ENCODE measurements around the gene PARS2. TPM values are rescaled to one million over a fixed set of nuclear protein-coding genes. Genes with fewer than 3 reads are reported as not detected.

The PARS2 gene
- total and polyA plus RNA-seq, 2 of the 4 experiments (the other 2 are of a cell fraction): 3.4 to 6.3 TPM

DNA sequence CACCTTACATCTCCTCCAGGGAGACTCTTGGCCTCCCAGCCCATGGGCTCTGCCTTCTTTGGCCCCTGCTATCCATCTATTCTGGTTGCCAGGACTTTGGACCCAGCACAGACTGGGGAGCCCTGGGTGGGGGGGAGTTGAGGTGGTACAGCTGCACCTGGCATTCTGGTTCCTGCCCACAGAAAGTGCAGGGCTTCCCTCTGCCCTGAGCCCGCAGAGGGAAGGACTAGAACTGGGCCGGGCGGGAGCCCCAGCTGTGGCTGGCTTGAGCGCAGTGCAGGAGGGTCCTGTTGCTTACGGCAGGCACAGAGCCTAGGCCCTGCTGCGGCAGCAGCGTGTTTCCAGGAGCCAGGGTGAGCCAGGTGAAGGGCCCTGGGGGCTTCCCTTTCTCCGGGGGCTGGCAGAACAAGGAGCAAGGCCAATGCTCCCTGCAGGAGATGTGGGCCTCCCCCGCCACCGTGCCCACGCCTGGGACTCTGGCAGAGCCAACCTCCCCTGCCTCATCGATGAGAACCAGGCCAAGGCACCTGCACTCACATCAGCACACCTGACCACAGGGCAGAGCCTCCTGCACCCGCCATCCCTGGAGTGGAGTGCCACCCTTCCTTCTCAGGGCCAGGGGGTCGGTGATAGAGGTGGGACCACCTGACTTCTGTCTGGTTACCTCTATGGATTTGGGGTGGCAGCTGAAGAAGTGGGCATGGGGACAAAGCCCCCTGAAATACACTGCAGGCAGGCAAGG, 16.1 kb downstream of the PARS2 start:
- Histone ChIP-seq H3K4ac (ENCODE audit: low read depth, low read length) (no peak overlapping the region), H3K9me1 (ENCODE audit: insufficient read depth, low read length) (no peaks in the 10 kb centered on the region), H4K8ac (ENCODE audit: low read depth in 2 of 2, low read length in 2 of 2) (no peak overlapping the region), H3K23ac (ENCODE audit: low read depth, low read length) (no peak overlapping the region), H2BK20ac (ENCODE audit: low read depth, low read length) (no peak overlapping the region), H3K14ac (replicated peaks; ENCODE audit: low read depth, low read length) (no peak overlapping the region), H3K4me2 (ENCODE audit: low read depth, low read length) (no peak overlapping the region), H2BK5ac (ENCODE audit: low read depth, low read length, poor library complexity, severe bottlenecking) (no peak overlapping the region), H3K9me3 (ENCODE audit: control insufficient read depth, insufficient read depth, low read length) (no peaks in the 10 kb centered on the region), H2AFZ (replicated peaks; ENCODE audit: low read length, poor library complexity) (no peak overlapping the region), H4K20me1 (ENCODE audit: insufficient read depth, low read length) (no peaks in the 10 kb centered on the region), H3K4me1 (ENCODE audit: control insufficient read depth, insufficient read depth, low read length) (no peaks in the 10 kb centered on the region), H3K36me3 (ENCODE audit: control insufficient read depth, insufficient read depth, low read length) (peaks cover 2% of the 10 kb centered on the region; the same call in 1 of the 2 replicates), H2AK9ac (replicated peaks; ENCODE audit: low read depth, low read length, poor library complexity) (no peak overlapping the region), H3K4me3 (ENCODE audit: insufficient read depth, low read depth, low read length) (no peak overlapping the region), H2AK5ac (ENCODE audit: low read depth, low read length) (no peak overlapping the region), H3K56ac (ENCODE audit: extremely low read depth, insufficient read depth, low read length) (no peak overlapping the region), H3K79me1 (ENCODE audit: low read depth in 1 of 2, low read length in 2 of 2) (0 out of 4 replicates have a peak, but pooled peaks cover 0 to 3% of the 10 kb centered on the region in 2 experiments), H4K91ac (ENCODE audit: insufficient read depth, low read depth, low read length) (no peak overlapping the region), H3K18ac (ENCODE audit: low read depth, low read length) (no peak overlapping the region), H2BK15ac (ENCODE audit: low read depth, low read length) (no peak overlapping the region), H2BK120ac (ENCODE audit: low read depth, low read length) (no peak overlapping the region), H3K9ac (ENCODE audit: low read depth, low read length) (no peak overlapping the region), H3K27me3 (ENCODE audit: control insufficient read depth, insufficient read depth, low read length) (peaks cover 5% of the 10 kb centered on the region; the same call in 1 of the 2 replicates), H4K5ac (ENCODE audit: low read depth, low read length) (no peak overlapping the region), H3K27ac (ENCODE audit: insufficient read depth, low read length) (no peak overlapping the region)
- no peak for DNase-seq
- ChIA-PET POLR2A (ENCODE audit: unreplicated experiment) (no interaction called here), CTCF (no interaction called here)
- no peak for TF ChIP-seq MXI1 (IDR thresholded peaks at IDR 0.05; ENCODE audit: borderline replicate concordance, low read depth, low read length)
- no peak for TF ChIP-seq MAZ (IDR thresholded peaks at IDR 0.05; ENCODE audit: borderline replicate concordance, low read depth, low read length)
- TF ChIP-seq NFE2L2 (IDR thresholded peaks at IDR 0.05; ENCODE audit: low read depth, low read length): no peak
- TF ChIP-seq, protein P1, sequence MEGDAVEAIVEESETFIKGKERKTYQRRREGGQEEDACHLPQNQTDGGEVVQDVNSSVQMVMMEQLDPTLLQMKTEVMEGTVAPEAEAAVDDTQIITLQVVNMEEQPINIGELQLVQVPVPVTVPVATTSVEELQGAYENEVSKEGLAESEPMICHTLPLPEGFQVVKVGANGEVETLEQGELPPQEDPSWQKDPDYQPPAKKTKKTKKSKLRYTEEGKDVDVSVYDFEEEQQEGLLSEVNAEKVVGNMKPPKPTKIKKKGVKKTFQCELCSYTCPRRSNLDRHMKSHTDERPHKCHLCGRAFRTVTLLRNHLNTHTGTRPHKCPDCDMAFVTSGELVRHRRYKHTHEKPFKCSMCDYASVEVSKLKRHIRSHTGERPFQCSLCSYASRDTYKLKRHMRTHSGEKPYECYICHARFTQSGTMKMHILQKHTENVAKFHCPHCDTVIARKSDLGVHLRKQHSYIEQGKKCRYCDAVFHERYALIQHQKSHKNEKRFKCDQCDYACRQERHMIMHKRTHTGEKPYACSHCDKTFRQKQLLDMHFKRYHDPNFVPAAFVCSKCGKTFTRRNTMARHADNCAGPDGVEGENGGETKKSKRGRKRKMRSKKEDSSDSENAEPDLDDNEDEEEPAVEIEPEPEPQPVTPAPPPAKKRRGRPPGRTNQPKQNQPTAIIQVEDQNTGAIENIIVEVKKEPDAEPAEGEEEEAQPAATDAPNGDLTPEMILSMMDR (conservative IDR thresholded peaks at IDR 0.05; ENCODE audit: low read depth, low read length): no peak
- TF ChIP-seq, protein P2, sequence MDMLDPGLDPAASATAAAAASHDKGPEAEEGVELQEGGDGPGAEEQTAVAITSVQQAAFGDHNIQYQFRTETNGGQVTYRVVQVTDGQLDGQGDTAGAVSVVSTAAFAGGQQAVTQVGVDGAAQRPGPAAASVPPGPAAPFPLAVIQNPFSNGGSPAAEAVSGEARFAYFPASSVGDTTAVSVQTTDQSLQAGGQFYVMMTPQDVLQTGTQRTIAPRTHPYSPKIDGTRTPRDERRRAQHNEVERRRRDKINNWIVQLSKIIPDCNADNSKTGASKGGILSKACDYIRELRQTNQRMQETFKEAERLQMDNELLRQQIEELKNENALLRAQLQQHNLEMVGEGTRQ (IDR thresholded peaks at IDR 0.05; ENCODE audit: low read depth, low read length): no peak
- TF ChIP-seq SMC3 (IDR thresholded peaks at IDR 0.05; ENCODE audit: low read depth, low read length): no peak
- no peak for TF ChIP-seq MAFK (IDR thresholded peaks at IDR 0.05; ENCODE audit: low read depth, low read length)
- TF ChIP-seq FOS (IDR thresholded peaks at IDR 0.05; ENCODE audit: low read depth, low read length): no peak
- no peak for TF ChIP-seq CHD1 (IDR thresholded peaks at IDR 0.05; ENCODE audit: low read depth, low read length)
- in situ Hi-C loops (cut with MboI; ENCODE audit: low sequenced_read_pairs): no loop called here
- BruUV-seq (replicated peaks): no TSS peak
- WGBS, 2 experiments (ENCODE audit: extremely low coverage in 2 of 2, insufficient read length in 1 of 2): 82% methylated on average over 4 of the region's 14 CpGs; no CpG with 5 or more reads in 1 of the 2 experiments
- ATAC-seq (ENCODE audit: low read depth): no peak
- dilution Hi-C loops (cut with HindIII; ENCODE audit: low sequenced_read_pairs, unreplicated experiment): no loop called here
- intact Hi-C loops (cut with micrococcal nuclease): no loop called here
